DMS114 treated with DMSO at 0.1 percent for 48 hours (cell line): Measurements from ENCODE around the gene ADPRH.
"Not testable (repeated sequence)": the region's sequence is repeated elsewhere in the genome, so short reads cannot be mapped to it uniquely, and the experiment has no call there.

ENCODE experiments used
- DNase-seq: peaks from one replicate; lab custom pipeline; 2025; ENCODE audit not compliant: unreplicated experiment; lab: John Stamatoyannopoulos, UW

ADPRH gene

DNA sequence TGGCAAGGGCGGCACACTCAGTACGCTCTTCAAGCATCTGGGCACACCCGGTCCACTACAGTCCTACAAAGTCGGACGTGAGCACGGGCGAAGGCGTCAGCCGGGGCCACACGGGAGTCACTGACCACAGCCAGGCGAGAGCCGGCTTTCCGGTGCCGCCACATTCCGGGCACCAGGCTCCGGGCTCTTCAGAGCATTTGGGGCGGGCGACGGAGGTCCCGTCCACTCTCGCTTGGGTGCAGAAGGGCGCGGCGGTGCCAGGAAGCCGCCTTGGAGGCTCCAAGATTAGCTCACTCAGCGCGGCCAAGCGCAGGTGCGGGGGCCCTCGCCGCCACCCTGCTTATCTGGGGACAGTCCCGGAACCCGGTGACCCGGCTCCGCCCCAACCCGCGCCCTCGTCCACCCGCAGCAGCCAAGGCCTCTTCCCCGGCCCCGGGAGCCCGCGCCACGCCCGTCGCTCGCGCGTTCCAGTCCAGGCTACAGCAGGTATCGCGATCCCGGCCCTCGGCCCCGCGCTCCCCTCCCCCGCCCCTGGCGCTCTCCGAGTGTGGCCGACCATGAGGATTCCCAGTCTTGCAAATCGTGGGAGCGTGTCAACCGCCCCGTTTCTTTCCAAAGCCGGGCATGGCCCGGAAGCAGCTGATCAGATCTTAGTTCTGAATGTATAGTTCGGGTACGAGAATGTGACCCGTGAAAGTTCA, at the start of gene ADPRH:
ADPRH (plus strand) TSS at position 127 of the 701 bp plus-strand sequence. CDS start 2,678 bp downstream, outside the sequence.
- DNase-seq = peak; percentile 25

GRCh38 chr3:119529883-119530282, 49.4 kb upstream of the ADPRH start:
- no peak for DNase-seq

DNA sequence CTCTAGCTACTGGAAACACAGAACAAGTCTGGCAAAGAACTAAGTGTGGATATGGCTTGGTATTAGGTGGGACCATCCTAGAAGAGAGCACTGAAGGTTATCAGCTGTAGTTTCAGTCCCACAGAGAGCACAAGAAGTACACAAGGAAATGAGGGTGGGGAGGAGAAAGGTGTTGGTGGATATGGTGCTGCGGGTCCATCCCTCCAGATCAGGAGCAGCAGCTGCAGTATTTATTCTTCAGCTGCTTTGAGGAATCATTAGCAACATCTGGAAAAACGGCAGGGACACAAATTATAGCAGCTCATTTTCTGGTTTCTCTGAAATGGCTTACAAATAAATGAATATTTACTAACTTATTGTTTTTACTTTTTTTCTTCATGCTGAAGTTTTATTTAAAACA, 48.8 kb upstream of the ADPRH start:
- DNase-seq = no peak

- no peak for DNase-seq
Observed at GRCh38 chr3:119531151-119531550, 48.1 kb upstream of the ADPRH start.

DNA sequence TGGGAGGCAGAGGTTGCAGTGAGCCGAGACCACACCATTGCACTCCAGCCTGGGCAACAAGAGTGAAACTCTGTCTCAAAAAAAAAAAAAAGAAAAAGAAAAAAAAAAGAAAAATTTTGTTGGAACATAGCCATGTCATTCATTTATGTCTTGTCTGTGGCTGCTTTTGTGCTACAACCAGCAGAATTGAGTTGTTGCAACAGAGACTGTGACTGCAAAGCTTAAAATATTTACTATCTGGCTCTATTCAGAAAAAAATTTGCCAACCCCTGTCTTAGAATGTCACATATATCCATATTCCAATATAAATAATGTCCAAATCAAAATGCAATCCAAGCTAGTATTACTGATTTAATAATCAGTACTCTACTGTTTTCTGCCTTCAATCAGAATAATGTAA, 45.0 kb upstream of the ADPRH start:
- DNase-seq = no peak

DNA sequence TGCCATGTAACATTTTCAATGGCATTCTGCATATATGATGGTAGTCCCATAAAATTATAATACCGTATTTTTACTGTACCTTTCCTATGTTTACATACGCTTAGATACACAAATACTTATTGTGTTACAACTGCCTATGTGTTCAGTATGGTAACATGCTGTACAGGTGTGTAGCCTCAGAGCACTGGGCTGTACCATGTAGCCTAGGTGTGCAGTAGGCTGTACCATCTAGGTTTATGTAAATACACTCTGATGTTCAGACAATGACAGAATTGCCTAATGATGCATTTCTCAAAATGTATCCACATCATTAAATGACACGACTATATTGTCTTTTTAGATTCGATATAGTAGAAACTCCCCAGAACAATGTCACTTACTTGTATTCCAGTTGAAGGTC, 42.5 kb upstream of the ADPRH start:
- DNase-seq = no peak

GRCh38 chr3:119538772-119539171, 40.5 kb upstream of the ADPRH start:
- no peak for DNase-seq

- DNase-seq = no peak
Observed at GRCh38 chr3:119541547-119541946, 37.7 kb upstream of the ADPRH start.

- DNase-seq = no peak
Observed at GRCh38 chr3:119542168-119542767, 37.0 kb upstream of the ADPRH start.

DNA sequence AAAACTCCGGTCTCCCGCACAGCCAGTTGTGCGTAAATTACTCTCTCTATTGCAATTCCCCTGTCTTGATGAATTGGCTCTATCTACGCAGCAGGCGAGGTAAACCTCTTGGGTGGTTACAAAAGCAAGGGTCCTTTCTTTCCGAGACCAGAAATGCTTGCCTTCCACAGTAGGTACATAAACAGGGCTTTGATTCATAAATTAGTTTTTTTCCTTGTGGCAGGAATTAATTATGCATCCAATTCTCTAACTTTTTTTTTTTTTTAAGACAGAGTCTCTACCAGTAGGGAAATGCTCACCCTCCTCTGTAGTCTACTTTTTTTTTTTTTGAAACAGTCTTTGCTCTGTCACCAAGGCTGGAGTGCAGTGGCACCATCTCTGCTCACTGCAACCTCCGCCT, 36.1 kb upstream of the ADPRH start:
- DNase-seq = no peak

- DNase-seq = no peak
Observed at GRCh38 chr3:119547227-119547626, 32.1 kb upstream of the ADPRH start.

- no peak for DNase-seq
Observed at GRCh38 chr3:119548341-119548740, 31.0 kb upstream of the ADPRH start.

DNA sequence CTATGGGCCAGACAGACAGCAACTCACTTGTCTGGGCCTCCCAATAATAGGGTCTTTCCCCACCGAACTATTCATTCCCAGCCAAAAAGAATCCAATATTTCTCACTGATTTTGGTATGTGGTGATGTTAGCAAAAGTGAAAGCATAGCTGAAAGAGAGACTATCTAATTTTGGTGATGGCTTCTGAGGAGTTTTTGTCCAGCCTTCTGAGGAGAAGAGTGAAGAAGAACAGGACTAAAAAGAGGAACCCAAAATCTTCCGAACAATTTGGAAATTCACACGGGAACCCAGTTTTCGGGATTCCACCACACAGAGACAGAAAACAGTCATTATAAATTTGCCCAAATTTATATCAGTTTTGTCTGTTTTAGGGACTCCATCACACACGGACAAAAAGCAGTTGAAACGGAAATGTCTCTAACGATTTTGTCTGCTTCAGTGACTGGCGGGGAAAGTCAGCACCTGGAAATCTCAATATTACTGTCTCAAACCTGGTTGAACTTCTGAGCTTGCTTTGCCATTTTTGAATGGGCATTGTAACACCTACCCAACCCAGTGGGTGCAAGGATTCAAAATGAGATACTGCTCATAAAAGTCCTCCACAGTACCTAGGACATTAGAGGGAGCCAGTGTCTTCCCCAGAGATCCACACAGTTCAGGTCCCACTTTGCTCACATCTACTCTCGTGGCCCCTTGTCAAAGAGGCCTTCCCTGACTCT, 28.9 kb upstream of the ADPRH start:
- DNase-seq = no peak

DNA sequence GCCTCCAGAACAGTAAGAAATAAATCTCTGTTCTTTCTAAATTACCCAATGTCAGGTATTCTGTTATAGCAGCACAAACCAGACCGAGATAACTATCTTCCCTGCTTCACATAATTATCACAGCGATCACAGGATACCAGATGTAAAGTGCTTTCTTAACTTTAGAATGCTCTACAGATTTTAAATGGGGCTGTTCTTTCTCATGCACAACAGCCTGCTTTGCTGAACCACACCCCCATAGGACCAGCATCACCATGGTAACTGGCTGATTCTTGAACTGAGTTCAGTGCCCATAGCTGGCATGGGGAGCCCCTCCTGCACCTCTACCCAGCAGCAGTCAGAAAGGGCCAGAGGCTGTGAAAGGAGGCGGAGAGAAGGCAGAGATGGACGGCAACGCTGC, 27.7 kb upstream of the ADPRH start:
- DNase-seq = no peak

GRCh38 chr3:119552928-119553327, 26.4 kb upstream of the ADPRH start:
- DNase-seq = not testable (repeated sequence)

DNA sequence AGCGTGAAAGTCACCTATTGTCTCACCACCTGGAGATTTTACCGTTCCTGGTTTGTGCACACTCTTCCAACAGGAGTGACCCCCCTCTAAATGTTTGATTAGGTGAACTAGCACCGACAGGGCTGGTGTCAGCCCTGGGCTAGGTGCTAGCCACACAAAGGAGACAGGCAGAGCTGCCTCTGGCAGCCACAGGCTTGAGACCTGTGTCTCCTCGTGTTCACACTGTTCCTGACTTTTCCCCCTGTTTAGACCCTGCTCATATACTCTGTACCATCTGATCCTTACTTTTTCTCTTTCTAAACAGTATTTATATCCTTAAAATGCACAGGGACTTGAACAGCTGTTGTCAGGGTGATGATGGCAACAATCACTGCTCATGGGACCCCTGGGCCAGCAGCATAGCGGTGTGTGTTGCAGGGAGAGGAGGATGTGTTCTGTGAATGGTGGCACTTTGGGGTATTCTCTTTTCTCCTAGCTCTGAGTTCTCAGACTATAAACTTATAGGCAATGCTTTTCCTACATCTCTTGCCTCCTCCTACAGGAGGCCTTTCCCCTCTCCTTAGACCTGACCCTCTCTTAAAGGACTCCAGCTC, 25.4 kb upstream of the ADPRH start:
- DNase-seq = no peak

DNA sequence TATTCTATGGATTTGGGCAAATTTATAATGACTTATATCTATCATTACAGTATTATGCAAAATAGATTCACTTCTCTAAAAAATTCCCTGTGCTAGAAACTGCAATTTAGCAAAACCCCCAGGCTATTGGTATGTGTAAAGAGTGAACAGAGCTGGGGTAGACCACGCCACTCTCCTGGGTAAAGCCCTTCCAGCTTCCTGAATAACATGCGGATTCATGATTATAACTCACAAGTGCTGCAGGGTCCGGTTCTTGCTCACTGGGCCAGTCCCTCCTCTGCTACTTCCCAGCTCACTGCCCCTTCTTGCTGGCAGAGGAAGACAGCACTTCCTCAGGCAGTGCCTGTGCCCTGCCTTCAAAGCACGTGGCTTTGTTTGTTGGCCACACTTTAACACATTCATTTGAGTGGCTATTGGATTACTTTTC, 24.0 kb upstream of the ADPRH start:
- no peak for DNase-seq

DNA sequence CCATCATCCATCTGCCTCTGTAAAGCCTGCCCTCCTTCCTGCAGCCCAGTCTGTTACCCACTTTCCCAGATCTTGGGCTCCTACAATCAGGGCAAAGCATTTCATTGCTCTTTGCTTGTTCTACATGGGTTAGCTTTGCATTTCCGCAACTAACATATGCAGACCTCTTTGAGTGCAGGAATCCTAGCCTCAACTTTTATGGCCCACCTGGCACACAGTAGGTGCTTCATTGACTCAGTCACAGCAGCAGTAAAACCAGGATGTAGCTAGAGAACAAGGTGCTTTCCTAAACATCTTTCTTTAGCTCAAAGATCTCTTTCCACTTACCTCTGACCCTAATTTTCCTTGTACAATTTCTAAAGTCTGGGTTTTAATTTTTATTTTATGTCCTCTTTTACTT, 23.4 kb upstream of the ADPRH start:
- DNase-seq = no peak

- DNase-seq = no peak
Observed at GRCh38 chr3:119557192-119557876, 22.0 kb upstream of the ADPRH start.

DNA sequence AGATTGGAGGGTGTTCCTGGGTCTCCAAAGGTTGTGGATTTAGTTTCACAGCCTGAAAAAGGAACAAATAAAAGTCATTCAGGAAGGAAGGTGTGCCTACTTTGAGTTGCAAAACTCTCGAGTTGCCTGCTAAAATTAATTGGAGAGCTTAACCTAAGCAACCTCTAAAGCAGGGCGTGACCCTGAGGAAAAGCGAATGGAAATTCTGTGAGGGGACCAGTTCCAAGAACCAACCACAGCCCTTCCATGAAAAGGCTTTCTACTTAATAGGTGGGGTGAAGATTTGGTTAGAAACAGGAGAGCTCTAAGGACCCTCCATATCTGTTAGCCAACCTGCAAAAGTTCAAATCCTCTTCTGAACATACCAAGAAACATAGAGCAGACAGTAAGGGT, 21.4 kb upstream of the ADPRH start:
- DNase-seq = no peak

- no peak for DNase-seq
Observed at GRCh38 chr3:119558626-119559317, 20.5 kb upstream of the ADPRH start.
